Transverse colon (tissue), 4 donors: ENCODE measurements around the gene CCDC110.
A peak's percentile ranks its signal among the peaks of the same experiment; 100 is the strongest.

Source experiments
- CTCF ChIP-seq, 5 experiments: fragments of 200-600 bp in 3 of 5; fragments of 450-650 bp in 2 of 5; sonication (generic) in 3 of 5; IDR thresholded peaks; 1 replicate in 2 of 5; 2 replicates in 3 of 5; pipeline ENCODE4 v1.5.1; 2016 to 2017; ENCODE audit warnings: antibody characterized with exemption in 5 of 5, inconsistent platforms in 3 of 5, mild to moderate bottlenecking in 2 of 5, moderate library complexity in 1 of 5
- POLR2A ChIP-seq: fragments of 450-650 bp; IDR thresholded peaks from one replicate; pipeline ENCODE4 v1.6.1; 2016; ENCODE audit warnings: antibody characterized with exemption, mild to moderate bottlenecking, moderate library complexity
- POLR2AphosphoS5 ChIP-seq, 3 donors: sonication (generic); formaldehyde crosslinking; IDR thresholded peaks; one replicate each; pipeline ENCODE4 v1.6.1; 2016; ENCODE audit warnings: antibody characterized with exemption in 3 of 3

- TF ChIP-seq POLR2A (no peak), CTCF (IDR thresholded peaks at IDR 0.05) (no peak), POLR2AphosphoS5 (IDR thresholded peaks at IDR 0.05) (peak in 1 of 3 donors; percentile 27)
Observed at GRCh38 chr4:185470501-185471195, 885 bp downstream of the CCDC110 start.
